GM18499 (cell line): ENCODE data around the gene GALNT7.

ENCODE experiments used
- ATAC-seq: cut with Tn5 transposase; IDR thresholded peaks from one replicate; pipeline ENCODE4 v1.9.1; 2021; ENCODE audit warnings: moderate number of reproducible peaks; ENCODE audit not compliant: insufficient read depth, unreplicated experiment

Gene GALNT7

GRCh38 chr4:173332021-173332487 is 163.4 kb downstream of the GALNT7 start:
- no peak for ATAC-seq

- ATAC-seq, result no peak
These were observed 164.5 kb downstream of the GALNT7 start for GRCh38 chr4:173332963-173333657.

GRCh38 chr4:173333658-173334084 is 165.1 kb downstream of the GALNT7 start:
- no peak for ATAC-seq

- ATAC-seq, result peak; percentile 87
These were observed 165.7 kb downstream of the GALNT7 start, which contains the start of gene HMGB2 for GRCh38 chr4:173334085-173334890. Gene HMGB2 (minus strand): TSS chr4:173334358. CDS start chr4:173333649, 709 bp downstream.

- ATAC-seq, result peak; percentile 20
These were observed 166.5 kb downstream of the GALNT7 start for GRCh38 chr4:173334891-173335752.

- ATAC-seq, result no peak
These were observed 168.9 kb downstream of the GALNT7 start for GRCh38 chr4:173337463-173337862.

GRCh38 chr4:173343832-173344397 is 175.3 kb downstream of the GALNT7 start:
- no peak for ATAC-seq

- no peak for ATAC-seq
These were observed 177.0 kb downstream of the GALNT7 start for GRCh38 chr4:173345648-173346047.

GRCh38 chr4:173346074-173346473 is 177.5 kb downstream of the GALNT7 start:
- no peak for ATAC-seq

- ATAC-seq, result no peak
These were observed 178.9 kb downstream of the GALNT7 start for GRCh38 chr4:173347467-173347866.

- ATAC-seq, result no peak
These were observed 189.3 kb downstream of the GALNT7 start for GRCh38 chr4:173357939-173358338.

GRCh38 chr4:173360587-173361221 is 192.1 kb downstream of the GALNT7 start:
- no peak for ATAC-seq

- ATAC-seq, result no peak
These were observed 194.1 kb downstream of the GALNT7 start for GRCh38 chr4:173362666-173363065.

- no peak for ATAC-seq
These were observed 196.9 kb downstream of the GALNT7 start for GRCh38 chr4:173365359-173365996.

- ATAC-seq, result peak; percentile 40
These were observed 198.7 kb downstream of the GALNT7 start for GRCh38 chr4:173367285-173367684.

- no peak for ATAC-seq
These were observed 199.3 kb downstream of the GALNT7 start for GRCh38 chr4:173367946-173368345.

- ATAC-seq, result no peak
These were observed 201.5 kb downstream of the GALNT7 start for GRCh38 chr4:173370130-173370476.

GRCh38 chr4:173370477-173371291 is 202.1 kb downstream of the GALNT7 start, which contains the start of gene SAP30:
Gene SAP30 (plus strand): TSS chr4:173370954. CDS start chr4:173371183, 229 bp downstream.
- peak; percentile 45 for ATAC-seq
